Measurements from ENCODE around the gene ATP2B2. TPM values are rescaled to one million over a fixed set of nuclear protein-coding genes. Genes with fewer than 3 reads are reported as not detected.

The ATP2B2 gene
- total and polyA plus RNA-seq, 10 of the 15 experiments (the other 5 are each of a cell fraction or from before 2014, with no cell fraction given), result 0.04 TPM; not detected in 9

GRCh38 chr3:10367506-10367905, 137.9 kb downstream of the ATP2B2 start (continued):
- TF ChIP-seq ZBED1 (IDR thresholded peaks at IDR 0.05; ENCODE audit: borderline replicate concordance) (no peak), ZNF217 (IDR thresholded peaks at IDR 0.05) (no peak), FOS (IDR thresholded peaks at IDR 0.05; ENCODE audit: borderline replicate concordance, extremely low read depth, insufficient read length) (no peak), MTA2 (IDR thresholded peaks at IDR 0.05; ENCODE audit: low read depth) (no peak), TBL1XR1 (IDR thresholded peaks at IDR 0.05; ENCODE audit: low read depth, low read length) (no peak)
- TF ChIP-seq, protein P1, sequence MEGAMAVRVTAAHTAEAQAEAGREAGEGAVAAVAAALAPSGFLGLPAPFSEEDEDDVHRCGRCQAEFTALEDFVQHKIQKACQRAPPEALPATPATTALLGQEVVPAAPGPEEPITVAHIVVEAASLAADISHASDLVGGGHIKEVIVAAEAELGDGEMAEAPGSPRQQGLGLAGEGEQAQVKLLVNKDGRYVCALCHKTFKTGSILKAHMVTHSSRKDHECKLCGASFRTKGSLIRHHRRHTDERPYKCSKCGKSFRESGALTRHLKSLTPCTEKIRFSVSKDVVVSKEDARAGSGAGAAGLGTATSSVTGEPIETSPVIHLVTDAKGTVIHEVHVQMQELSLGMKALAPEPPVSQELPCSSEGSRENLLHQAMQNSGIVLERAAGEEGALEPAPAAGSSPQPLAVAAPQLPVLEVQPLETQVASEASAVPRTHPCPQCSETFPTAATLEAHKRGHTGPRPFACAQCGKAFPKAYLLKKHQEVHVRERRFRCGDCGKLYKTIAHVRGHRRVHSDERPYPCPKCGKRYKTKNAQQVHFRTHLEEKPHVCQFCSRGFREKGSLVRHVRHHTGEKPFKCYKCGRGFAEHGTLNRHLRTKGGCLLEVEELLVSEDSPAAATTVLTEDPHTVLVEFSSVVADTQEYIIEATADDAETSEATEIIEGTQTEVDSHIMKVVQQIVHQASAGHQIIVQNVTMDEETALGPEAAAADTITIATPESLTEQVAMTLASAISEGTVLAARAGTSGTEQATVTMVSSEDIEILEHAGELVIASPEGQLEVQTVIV (IDR thresholded peaks at IDR 0.05; ENCODE audit: borderline replicate concordance, partially characterized antibody), result no peak
- TF ChIP-seq, protein P2, sequence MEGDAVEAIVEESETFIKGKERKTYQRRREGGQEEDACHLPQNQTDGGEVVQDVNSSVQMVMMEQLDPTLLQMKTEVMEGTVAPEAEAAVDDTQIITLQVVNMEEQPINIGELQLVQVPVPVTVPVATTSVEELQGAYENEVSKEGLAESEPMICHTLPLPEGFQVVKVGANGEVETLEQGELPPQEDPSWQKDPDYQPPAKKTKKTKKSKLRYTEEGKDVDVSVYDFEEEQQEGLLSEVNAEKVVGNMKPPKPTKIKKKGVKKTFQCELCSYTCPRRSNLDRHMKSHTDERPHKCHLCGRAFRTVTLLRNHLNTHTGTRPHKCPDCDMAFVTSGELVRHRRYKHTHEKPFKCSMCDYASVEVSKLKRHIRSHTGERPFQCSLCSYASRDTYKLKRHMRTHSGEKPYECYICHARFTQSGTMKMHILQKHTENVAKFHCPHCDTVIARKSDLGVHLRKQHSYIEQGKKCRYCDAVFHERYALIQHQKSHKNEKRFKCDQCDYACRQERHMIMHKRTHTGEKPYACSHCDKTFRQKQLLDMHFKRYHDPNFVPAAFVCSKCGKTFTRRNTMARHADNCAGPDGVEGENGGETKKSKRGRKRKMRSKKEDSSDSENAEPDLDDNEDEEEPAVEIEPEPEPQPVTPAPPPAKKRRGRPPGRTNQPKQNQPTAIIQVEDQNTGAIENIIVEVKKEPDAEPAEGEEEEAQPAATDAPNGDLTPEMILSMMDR (IDR thresholded peaks at IDR 0.05 in 2 of 3, conservative IDR thresholded peaks at IDR 0.05 in 1 of 3; ENCODE audit: control insufficient read depth in 2 of 3, extremely low read depth in 1 of 3, insufficient read depth in 1 of 3, low read depth in 3 of 3, low read length in 3 of 3), result no peak

GRCh38 chr3:10366651-10367101, 138.7 kb downstream of the ATP2B2 start:
- Histone ChIP-seq H2AFZ (ENCODE audit: control insufficient read depth, low read depth, low read length) (no peak overlapping the region), H3K4me1 (ENCODE audit: control insufficient read depth, insufficient read depth, low read length) (no peaks in the 10 kb centered on the region), H3K27me3 (replicated peaks in 1 of 2; ENCODE audit: control insufficient read depth in 2 of 2, insufficient read depth in 2 of 2, low read length in 1 of 2) (no peaks in the 10 kb centered on the region; a peak in 2 of 4 replicates), H3K27ac (ENCODE audit: control insufficient read depth, insufficient read depth) (no peak overlapping the region), H3K9ac (ENCODE audit: control insufficient read depth, insufficient read depth, low read length) (no peak overlapping the region), H3K4me2 (ENCODE audit: control insufficient read depth, insufficient read depth) (no peak overlapping the region), H3K9me3 (replicated peaks; ENCODE audit: control insufficient read depth, insufficient read depth, low read length) (no peaks in the 10 kb centered on the region; the same call in 2 of the 3 replicates), H3K4me3 (no peak overlapping the region), H4K20me1 (ENCODE audit: control insufficient read depth, insufficient read depth) (no peaks in the 10 kb centered on the region), H3K79me2 (ENCODE audit: control insufficient read depth, insufficient read depth, low read length) (no peaks in the 10 kb centered on the region), H3K36me3 (ENCODE audit: control insufficient read depth in 2 of 2, insufficient read depth in 2 of 2, low read length in 1 of 2) (no peaks in the 10 kb centered on the region)
- CTCF ChIA-PET, result interaction anchor here (1.3 kb wide), 1 partner anchor 23 kb away, joined by 3 read pairs; no protein-coding TSS in a partner anchor
- 6% methylated on average over 7 of the region's 7 CpGs for WGBS (ENCODE audit: insufficient coverage, insufficient replicate concordance, low lambda C conversion rate, missing lambda C conversion rate)
- BruUV-seq (replicated peaks), result no TSS peak
- SMC1A ChIA-PET (ENCODE audit: uncharacterized antibody, unreplicated experiment), result no interaction called here
- intact Hi-C loops (cut with micrococcal nuclease; ENCODE audit: unreplicated experiment) (no loop called here), in situ Hi-C loops (cut with MboI) (no loop called here)
- FAIRE-seq, result no peak
- no peak for DNase-seq (ENCODE audit: low read depth, low spot score)
- POLR2A ChIA-PET, result no interaction called here
- no peak for ATAC-seq
- RAD21 ChIA-PET (ENCODE audit: unreplicated experiment), result interaction anchor here (0.6 kb wide), 1 partner anchor 50 kb away, joined by 3 read pairs; no protein-coding TSS in a partner anchor
- TF ChIP-seq TARDBP (IDR thresholded peaks at IDR 0.05; ENCODE audit: borderline replicate concordance) (no peak), EED (IDR thresholded peaks at IDR 0.05; ENCODE audit: low read depth) (no peak), NFXL1 (IDR thresholded peaks at IDR 0.05; ENCODE audit: borderline replicate concordance) (no peak), NFYB (IDR thresholded peaks at IDR 0.05; ENCODE audit: insufficient read depth, low read depth, low read length) (no peak), ZBTB40 (IDR thresholded peaks at IDR 0.05; ENCODE audit: borderline replicate concordance) (no peak), FOXK2 (IDR thresholded peaks at IDR 0.05) (no peak)
- TF ChIP-seq, protein P3, sequence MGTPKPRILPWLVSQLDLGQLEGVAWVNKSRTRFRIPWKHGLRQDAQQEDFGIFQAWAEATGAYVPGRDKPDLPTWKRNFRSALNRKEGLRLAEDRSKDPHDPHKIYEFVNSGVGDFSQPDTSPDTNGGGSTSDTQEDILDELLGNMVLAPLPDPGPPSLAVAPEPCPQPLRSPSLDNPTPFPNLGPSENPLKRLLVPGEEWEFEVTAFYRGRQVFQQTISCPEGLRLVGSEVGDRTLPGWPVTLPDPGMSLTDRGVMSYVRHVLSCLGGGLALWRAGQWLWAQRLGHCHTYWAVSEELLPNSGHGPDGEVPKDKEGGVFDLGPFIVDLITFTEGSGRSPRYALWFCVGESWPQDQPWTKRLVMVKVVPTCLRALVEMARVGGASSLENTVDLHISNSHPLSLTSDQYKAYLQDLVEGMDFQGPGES (IDR thresholded peaks at IDR 0.05), result no peak
